ENCODE data around the gene REXO4.
A peak's percentile ranks its signal among the peaks of the same experiment; 100 is the strongest.
"Not testable (repeated sequence)": the region's sequence is repeated elsewhere in the genome, so short reads cannot be mapped to it uniquely, and the experiment has no call there.

The REXO4 gene

DNA sequence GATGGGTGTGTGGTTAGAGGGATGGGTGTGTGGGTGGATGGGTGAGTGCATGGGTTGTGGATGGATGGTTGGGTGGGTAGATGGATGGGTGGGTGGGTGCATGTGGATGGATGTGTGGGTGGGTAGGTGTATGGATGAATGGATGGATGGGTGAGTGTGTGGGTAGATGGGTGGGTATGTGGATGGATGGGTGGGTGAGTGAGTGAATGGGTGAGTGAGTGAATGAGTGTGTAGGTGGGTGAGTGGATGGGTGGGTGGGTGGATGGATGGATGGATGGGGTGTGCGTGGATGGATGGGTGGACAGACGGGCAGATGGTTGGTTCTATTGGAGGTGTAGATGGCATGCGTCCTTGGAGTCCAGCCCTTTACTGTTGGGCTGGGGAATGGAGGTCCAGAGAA is 24.4 kb downstream of the REXO4 start:
- H3K36me3 Mint-ChIP-seq (ENCODE audit: low read depth) = no peaks in the 10 kb centered on the region
- H3K27me3 Mint-ChIP-seq (ENCODE audit: low read depth, poor library complexity) = peaks cover 26% of the 10 kb centered on the region
- peaks cover 21% of the 10 kb centered on the region for H3K9me3 Mint-ChIP-seq
- no peak for DNase-seq
- H3K27ac Mint-ChIP-seq = no peak overlapping the region
- TF ChIP-seq, protein P1, sequence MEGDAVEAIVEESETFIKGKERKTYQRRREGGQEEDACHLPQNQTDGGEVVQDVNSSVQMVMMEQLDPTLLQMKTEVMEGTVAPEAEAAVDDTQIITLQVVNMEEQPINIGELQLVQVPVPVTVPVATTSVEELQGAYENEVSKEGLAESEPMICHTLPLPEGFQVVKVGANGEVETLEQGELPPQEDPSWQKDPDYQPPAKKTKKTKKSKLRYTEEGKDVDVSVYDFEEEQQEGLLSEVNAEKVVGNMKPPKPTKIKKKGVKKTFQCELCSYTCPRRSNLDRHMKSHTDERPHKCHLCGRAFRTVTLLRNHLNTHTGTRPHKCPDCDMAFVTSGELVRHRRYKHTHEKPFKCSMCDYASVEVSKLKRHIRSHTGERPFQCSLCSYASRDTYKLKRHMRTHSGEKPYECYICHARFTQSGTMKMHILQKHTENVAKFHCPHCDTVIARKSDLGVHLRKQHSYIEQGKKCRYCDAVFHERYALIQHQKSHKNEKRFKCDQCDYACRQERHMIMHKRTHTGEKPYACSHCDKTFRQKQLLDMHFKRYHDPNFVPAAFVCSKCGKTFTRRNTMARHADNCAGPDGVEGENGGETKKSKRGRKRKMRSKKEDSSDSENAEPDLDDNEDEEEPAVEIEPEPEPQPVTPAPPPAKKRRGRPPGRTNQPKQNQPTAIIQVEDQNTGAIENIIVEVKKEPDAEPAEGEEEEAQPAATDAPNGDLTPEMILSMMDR (IDR thresholded peaks at IDR 0.05) = no peak
- H3K4me3 Mint-ChIP-seq = no peak overlapping the region
- H3K4me1 Mint-ChIP-seq = peaks cover 20% of the 10 kb centered on the region

DNA sequence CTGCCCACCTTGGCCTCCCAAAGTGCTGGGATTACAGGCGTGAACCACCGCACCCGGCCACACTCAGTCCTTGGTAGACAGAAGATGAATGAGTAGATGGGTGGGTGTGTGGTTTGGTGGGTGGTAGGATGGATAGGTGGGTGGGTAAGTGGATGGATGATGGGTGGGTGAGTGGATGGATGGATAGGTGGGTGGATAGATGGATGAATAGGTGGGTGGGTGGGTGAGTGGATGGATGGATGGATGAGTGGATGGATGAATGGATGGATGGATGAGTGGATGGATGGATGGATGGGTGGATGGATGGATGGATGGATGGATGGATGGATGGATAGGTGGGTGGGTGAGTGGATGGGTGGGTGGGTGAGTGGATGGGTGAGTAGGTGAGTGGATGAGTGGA is 25.5 kb downstream of the REXO4 start:
- not testable (repeated sequence) for H3K4me3 Mint-ChIP-seq; H3K27ac Mint-ChIP-seq; DNase-seq; H3K36me3 Mint-ChIP-seq (ENCODE audit: low read depth)
- Mint-ChIP-seq H3K9me3 (peaks cover 21% of the 10 kb centered on the region), H3K27me3 (ENCODE audit: low read depth, poor library complexity) (peaks cover 26% of the 10 kb centered on the region), H3K4me1 (peaks cover 25% of the 10 kb centered on the region)

DNA sequence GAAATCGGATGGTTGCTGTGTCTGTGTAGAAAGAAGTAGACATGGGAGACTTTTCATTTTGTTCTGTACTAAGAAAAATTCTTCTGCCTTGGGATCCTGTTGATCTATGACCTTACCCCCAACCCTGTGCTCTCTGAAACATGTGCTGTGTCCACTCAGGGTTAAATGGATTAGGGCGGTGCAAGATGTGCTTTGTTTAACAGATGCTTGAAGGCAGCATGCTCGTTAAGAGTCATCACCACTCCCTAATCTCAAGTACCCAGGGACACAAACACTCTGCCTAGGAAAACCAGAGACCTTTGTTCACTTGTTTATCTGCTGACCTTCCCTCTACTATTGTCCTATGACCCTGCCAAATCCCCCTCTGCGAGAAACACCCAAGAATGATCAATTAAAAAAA is 26.4 kb downstream of the REXO4 start:
- DNase-seq, H3K4me3 Mint-ChIP-seq, H3K27ac Mint-ChIP-seq: not testable (repeated sequence)

DNA sequence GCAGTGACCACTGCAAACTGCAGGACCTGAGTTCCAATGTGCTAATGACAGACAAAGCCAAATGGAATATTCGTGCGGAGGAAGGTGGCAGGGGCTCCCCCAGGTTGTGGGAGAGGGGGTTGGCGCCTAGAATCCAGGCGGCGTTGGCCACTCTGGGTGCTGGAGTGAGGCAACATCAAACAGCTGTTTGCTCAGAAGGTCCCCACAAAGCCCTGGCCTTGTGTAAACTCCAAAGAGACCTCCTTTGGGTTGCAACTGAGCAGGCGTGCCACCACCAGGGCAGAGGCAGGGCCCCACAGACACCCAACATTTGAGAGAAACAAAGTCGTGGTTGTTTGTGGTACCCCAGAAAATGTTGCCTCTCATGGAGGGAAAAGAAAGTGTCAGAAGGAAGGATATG is 27.1 kb downstream of the REXO4 start:
- Mint-ChIP-seq H3K9me3 (peaks cover 21% of the 10 kb centered on the region), H3K27me3 (ENCODE audit: low read depth, poor library complexity) (peaks cover 30% of the 10 kb centered on the region), H3K4me3 (no peak overlapping the region), H3K27ac (no peak overlapping the region), H3K36me3 (ENCODE audit: low read depth) (no peaks in the 10 kb centered on the region), H3K4me1 (peaks cover 34% of the 10 kb centered on the region)
- TF ChIP-seq, protein P1 (IDR thresholded peaks at IDR 0.05) = no peak
- no peak for DNase-seq

More for the DNA sequence above, 26.4 kb downstream of the REXO4 start:
- peaks cover 30% of the 10 kb centered on the region for H3K27me3 Mint-ChIP-seq (ENCODE audit: low read depth, poor library complexity)
- peaks cover 21% of the 10 kb centered on the region for H3K9me3 Mint-ChIP-seq
- not testable (repeated sequence) for H3K36me3 Mint-ChIP-seq (ENCODE audit: low read depth)
- peaks cover 31% of the 10 kb centered on the region for H3K4me1 Mint-ChIP-seq

DNA sequence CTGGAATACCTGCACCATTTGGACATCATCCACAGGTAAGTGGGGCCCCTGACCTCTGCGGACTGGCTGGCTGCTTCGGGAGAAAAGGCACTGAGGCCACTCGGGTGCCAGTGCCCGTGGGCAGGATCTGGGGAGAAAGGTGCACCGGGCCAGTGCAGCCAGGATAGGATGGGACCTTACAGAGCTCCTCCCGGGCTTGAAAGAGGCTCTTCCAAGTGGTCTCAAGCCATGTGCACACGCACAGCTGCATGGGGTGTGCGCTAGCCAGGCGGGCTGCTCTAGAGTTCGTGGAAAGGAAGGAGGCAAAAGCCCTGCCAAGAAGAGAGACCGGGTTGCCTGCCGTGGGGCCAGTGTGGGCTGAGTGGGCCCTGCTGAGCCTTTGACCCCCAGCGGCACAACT is 28.2 kb downstream of the REXO4 start:
- DNase-seq = no peak
- Mint-ChIP-seq H3K27me3 (ENCODE audit: low read depth, poor library complexity) (peaks cover 24% of the 10 kb centered on the region), H3K4me3 (no peak overlapping the region), H3K4me1 (peaks cover 22% of the 10 kb centered on the region), H3K36me3 (ENCODE audit: low read depth) (no peaks in the 10 kb centered on the region), H3K9me3 (peaks cover 21% of the 10 kb centered on the region), H3K27ac (no peak overlapping the region)
- TF ChIP-seq, protein P1 (IDR thresholded peaks at IDR 0.05) = no peak

DNA sequence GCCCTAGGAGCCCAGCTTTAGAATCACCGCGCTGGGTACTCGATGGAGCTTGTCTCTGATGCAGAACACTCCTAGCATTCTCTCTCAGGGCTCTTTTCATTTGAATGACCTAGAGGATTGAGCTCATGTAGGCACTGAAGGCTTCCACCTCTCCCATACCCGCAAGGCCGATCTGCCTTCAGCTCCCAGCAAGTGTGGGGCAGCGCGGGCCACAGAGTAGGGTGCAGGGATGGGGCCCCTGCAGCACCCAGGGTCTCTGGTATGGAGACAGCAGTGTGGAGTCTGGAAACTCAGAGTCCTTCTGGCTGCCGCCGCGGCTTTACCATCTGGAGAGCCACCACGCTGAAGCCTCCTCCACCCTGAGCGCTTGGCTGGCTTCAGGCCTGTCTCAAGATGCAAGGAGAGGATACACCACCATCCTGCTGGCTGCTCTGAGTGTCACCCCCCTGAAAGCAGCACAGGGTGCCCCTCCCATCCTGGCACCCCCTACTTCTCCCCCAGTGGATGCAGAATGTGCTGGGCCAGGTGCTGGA is 28.7 kb downstream of the REXO4 start:
- no peak overlapping the region for H3K4me3 Mint-ChIP-seq
- DNase-seq = no peak
- peaks cover 23% of the 10 kb centered on the region for H3K27me3 Mint-ChIP-seq (ENCODE audit: low read depth, poor library complexity)

DNA sequence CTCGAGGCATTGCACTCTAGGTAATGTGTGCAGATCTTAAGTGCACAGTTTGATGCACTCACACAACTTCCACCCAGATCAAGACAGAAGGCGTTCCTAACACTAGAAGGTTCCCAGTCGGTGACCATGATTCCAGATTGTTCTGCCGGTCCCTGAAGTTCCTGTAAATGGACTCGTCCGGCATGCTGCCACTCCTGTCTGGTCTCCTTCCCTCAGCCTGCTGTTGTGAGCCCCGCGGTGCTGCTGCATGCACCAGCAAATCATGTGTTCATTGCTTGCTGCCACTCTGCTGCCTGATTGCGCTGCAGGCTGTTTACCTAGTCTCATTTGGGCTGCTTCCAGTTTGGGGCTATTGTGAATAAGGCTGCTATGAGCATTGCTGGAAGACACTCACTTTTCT is 30.1 kb downstream of the REXO4 start:
- H3K27me3 Mint-ChIP-seq (ENCODE audit: low read depth, poor library complexity) = peaks cover 23% of the 10 kb centered on the region
- H3K36me3 Mint-ChIP-seq (ENCODE audit: low read depth) = no peaks in the 10 kb centered on the region
- DNase-seq = no peak
- H3K27ac Mint-ChIP-seq = peak overlapping the region; percentile 68
- H3K4me3 Mint-ChIP-seq = no peak overlapping the region
- TF ChIP-seq, protein P1 (IDR thresholded peaks at IDR 0.05) = no peak
- peaks cover 22% of the 10 kb centered on the region for H3K4me1 Mint-ChIP-seq
- H3K9me3 Mint-ChIP-seq = peaks cover 21% of the 10 kb centered on the region

More for the DNA sequence above, 28.7 kb downstream of the REXO4 start:
- TF ChIP-seq, protein P1 (IDR thresholded peaks at IDR 0.05) = no peak
- peaks cover 21% of the 10 kb centered on the region for H3K9me3 Mint-ChIP-seq
- peaks cover 22% of the 10 kb centered on the region for H3K4me1 Mint-ChIP-seq
- no peak overlapping the region for H3K27ac Mint-ChIP-seq
- no peaks in the 10 kb centered on the region for H3K36me3 Mint-ChIP-seq (ENCODE audit: low read depth)

All from nephron progenitor cell (in vitro differentiated cells).